NCI-H526 (cell line): ENCODE measurements around the gene PRXL2B.
"Not testable (repeated sequence)": the region's sequence is repeated elsewhere in the genome, so short reads cannot be mapped to it uniquely, and the experiment has no call there.

Experiments
- DNase-seq, 2 experiments: peaks; one replicate each; lab custom pipeline; 2025; lab: John Stamatoyannopoulos, UW

Gene PRXL2B

DNA sequence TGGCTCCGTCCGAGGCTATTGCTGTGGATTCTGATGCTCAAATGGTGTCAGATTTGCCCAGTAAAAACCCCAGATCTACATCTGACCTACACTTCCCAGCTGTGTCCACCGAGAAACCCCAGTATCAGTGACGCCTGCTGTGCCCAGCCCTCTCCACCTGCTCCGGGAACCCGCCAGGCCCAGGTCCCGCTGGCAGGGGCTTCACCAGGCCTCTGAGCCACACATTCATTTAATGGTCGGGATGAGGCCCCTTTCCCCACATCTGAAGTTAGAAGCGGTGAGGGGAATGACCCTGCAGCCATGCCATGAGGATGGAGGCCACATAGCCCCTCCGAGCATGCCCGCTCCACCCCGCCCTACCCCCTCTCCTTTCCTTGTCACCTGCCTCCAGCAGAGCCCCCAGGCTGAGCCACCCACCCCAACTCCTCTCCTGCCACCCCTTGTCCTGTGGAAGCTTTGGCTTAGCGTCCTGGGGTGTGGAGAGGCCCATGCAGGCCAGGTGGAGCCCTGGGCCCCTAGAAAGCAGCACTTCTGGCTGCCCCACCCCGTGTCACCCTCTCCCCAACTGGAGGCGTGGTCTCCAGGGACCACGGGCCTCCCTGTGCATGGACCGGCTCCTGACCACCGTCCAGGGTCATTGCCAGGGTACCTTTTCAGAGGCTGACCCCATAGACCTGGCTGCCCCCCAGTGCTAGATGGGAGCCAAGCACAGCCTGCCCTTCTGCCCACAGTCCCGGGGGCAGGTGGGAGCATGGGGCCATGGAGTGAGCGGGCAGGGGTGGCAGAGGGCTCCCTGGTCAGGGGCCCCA is 22.4 kb upstream of the PRXL2B start:
- DNase-seq = no peak

DNA sequence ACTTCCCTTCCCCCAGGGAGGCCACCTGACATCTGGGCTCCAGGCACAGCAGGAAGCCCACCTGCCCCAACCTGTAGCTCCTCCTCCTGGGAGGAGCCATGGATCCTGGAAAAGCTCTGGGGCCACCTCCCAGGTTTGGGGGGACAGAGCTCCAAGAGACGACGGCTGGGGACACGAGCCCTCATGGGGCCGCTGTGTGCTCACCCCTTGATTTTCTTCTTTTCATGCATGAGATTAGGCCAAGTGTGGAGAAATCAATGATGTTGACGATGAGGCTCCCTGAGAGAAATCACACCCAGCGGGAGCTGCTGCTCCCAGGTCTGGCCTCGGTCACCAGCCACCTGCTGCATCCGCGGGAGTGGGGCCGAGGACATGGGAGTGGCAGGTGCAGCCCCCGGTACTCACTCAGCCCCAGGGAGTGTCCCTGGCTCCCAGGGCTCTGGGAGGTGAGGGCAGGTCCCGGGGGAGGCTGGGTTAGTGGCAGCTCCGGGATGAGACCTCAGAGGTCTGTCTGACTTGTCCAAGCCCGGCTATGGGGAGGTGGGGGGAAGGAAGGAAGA is 21.7 kb upstream of the PRXL2B start:
- peak in 1 of 2 experiments; percentile 32 for DNase-seq

GRCh38 chr1:2566101-2567045 is 20.2 kb upstream of the PRXL2B start:
- DNase-seq = no peak

DNA sequence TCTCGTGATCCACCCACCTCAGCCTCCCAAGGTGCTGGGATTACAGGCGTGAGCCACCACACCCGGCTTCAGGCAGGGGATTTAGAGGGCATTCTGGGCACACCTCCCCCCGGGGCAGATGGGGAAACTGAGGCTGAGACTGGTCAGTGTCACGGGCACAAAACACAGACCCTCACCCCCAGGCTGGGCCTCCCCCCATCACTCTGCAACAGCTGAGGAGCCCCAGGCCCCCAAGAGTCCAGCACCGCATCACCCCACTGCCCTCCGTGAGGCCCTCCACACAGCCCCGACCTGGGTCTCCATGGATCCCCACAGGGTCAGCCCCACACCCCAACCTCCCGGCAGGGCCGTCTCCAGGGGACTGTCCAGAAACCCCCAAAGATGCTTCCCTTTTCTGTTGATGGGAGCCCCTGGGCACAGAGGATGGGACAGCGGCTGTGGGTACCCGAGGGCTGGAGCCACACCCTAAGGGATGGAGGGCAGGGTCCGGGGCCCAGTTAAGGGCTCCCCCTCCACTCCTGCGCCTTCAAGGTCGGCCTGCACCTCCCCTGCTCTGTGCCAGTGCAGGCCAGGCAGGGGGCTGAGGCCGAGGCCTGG is 19.4 kb upstream of the PRXL2B start:
- no peak for DNase-seq

- DNase-seq = not testable (repeated sequence)
These were observed 18.3 kb upstream of the PRXL2B start for GRCh38 chr1:2568187-2568816.

DNA sequence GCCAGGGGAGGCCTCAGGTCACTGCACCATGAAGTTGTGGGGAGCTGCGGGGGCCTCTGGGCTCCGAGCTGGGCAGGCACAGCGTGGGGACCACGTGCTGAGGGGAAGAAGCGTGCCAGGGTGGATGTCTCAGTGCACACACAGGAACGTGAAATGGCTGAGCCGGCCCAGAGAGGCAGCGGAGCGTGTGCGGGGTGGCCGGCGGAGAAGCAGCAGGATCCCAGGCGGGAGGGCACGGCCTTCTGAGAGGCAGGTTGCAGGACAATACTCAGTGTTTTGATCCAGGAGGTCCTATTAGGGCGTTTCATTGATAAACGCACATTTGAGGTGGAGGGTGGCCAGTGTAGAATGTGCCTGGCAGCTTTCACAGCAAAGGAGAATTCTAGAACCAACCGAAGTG is 17.5 kb upstream of the PRXL2B start:
- DNase-seq = no peak

GRCh38 chr1:2569703-2570102 is 16.9 kb upstream of the PRXL2B start:
- not testable (repeated sequence) for DNase-seq

- no peak for DNase-seq
These were observed 16.2 kb upstream of the PRXL2B start for GRCh38 chr1:2570332-2570731.

GRCh38 chr1:2571348-2571747 is 15.2 kb upstream of the PRXL2B start:
- no peak for DNase-seq

DNA sequence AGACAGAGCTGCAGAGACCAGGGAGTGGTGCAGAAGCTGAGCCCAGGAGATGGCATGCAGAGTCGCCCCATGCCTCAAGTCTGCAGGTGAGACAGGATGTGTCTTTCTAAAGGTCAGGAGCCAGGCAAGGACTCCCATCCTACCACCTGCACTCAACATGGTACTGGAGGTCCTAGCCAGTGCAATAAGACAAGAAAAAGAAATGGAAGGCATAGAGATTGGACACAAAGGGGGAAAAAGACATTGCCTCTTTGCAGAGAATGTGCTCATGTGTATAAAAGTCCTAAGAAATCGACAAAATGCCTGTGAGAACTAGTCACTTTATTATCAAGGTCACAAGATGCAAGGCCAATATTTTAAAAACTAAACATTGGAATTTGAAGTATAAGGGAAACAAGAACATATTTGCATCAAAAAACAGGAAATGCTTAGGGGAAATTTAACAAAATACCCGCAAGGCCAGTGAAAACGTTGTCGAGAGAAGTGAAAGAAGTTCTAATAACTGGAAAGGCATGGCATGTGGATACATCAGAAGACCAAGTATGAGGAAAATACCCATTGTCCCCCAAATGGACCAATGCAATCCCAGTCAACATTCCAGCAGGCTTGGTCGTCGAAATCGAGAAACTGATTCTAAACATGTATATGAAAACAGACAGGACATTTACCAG is 13.2 kb upstream of the PRXL2B start:
- DNase-seq = no peak

- DNase-seq = no peak
These were observed 12.2 kb upstream of the PRXL2B start for GRCh38 chr1:2574350-2574749.

DNA sequence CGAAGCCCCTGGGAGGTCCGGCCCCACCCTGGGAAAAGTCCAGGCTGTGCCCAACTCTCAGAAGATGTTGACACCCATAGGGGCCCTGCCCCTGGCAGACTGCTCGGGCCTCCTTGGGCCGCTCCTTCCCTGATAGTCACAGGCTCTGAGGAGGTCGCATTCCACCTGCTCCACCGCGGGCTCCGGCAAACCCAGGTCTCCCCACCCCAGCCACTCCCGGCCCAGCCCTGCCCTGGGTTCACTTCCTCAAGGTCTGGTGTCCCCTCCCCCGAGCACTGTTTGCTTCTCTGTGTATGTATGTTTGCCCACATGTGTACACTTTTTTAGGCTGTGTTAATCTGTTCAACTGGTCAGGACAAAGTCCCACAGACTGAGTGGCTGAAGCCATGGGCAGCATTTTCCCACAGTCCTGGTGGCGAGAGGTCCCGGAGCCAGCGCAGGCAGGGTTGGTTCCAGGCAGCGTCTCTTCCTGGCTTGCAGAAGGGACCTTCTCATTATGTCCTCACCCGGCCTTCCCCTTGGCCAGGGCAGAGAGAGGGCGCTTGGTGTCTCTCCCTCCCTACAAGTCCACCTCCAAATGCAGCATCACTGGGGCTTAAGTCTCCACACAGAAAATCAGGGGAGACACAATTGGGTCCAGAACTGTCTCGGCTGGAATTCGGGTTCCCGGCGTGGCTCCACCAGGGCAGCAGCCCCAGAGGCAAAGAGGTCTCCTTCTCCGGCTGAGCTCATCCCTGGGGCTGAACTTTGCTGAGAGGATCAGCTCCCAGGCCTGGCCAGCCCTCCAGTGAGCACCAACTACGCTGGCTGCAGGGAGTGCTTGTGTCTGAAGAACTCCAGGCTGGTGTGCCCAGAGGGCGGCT is 10.5 kb upstream of the PRXL2B start:
- DNase-seq = no peak

DNA sequence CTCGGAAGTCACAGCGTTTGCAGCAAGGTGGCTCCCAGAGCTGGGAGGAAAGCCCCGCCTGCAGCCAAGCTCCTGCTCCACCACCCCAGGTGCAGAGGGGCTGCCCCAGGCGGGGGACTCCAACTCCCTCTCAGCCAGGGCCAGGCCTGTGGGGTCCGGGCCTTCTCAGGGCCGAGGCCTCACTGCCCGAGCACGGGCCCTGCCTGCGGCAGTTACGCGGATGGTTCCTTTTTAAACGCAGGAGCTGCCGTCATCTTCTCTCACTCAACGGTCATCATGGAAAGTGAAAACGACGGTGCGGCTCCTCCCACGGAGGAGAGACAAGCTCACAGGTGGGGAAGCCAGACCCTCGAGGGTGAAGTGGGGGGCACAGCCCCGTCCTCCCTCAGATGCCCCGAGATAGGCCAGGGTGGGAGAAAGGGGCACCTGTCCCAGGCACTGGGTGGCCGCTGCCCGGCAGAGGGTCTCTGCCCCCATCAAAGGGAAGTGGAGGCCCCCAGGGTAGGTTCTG is 9.0 kb upstream of the PRXL2B start:
- DNase-seq = not testable (repeated sequence)

- DNase-seq = no peak
These were observed 7.8 kb upstream of the PRXL2B start for GRCh38 chr1:2578758-2579118.

DNA sequence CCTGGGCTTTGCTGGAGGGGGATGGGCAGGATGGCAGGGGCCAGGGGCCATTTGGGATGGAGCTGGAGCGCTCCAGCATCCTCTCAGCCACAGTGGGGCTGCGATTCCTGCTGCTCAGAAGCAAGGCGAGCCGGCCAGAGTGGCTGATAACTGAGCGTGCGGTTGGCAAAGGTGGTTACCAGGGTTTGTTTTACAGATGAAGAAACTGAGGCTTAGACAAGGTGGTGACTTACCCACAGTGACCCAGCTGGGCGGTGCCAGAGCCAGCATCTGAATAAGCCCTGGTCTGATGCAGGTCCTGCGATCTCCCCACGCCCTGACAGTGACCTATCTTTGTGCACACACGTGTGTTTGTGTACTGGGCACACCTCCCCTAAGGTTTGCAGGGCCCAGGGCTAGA is 5.9 kb upstream of the PRXL2B start:
- no peak for DNase-seq

GRCh38 chr1:2582391-2582790 is 4.2 kb upstream of the PRXL2B start:
- DNase-seq = no peak

DNA sequence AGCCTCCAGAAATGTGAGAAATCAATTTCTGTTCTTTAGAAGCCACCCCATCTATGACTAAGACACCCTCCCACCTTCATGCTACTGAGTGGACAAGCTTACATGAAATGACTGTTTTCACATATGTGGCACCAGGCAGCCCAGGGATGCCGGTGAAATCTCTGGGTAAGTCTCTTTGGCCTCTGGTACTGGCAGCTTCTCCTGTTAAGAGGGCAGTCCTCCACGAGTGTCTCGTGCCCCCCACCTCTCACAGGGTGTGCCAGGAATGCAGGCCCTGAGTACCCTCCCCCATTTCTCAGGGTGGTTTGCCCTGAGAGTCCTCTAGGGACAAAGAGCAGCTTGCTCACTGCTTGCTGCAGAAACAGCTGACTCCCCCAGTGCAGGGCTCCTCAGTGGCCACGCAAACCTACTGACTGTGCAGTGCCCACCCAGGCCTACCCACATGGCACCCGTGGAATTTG is 3.2 kb upstream of the PRXL2B start:
- no peak for DNase-seq

DNA sequence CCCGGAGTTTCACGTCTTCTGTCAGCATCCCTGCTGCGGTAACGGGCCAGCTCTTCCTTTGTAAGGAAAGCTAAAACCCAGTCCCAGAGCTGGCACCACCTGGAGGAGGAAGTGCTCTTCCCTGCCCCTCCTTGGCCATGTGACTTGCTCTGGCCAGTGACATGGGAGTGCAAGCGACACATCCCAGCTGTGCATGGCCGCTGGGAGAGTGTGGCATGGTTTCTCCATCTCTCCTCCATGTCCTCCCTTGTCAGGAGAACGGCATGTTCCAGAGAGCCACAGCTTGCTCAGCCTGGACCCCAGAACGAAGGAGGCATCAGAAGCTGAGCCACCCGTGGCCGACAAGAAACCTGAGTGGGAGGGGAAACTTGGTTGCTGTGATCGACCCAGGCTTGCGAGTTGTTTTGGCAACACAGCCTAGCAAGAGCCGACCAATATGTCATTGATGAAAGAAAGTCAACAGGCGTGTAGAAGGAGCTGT is 2.7 kb upstream of the PRXL2B start:
- peak; percentile 9 to 44 for DNase-seq

GRCh38 chr1:2584686-2585317 is 1.8 kb upstream of the PRXL2B start:
- no peak for DNase-seq
